Measurements from ENCODE around the gene PRDM2.
"Not testable (repeated sequence)": the region's sequence is repeated elsewhere in the genome, so short reads cannot be mapped to it uniquely, and the experiment has no call there.

Gene PRDM2

DNA sequence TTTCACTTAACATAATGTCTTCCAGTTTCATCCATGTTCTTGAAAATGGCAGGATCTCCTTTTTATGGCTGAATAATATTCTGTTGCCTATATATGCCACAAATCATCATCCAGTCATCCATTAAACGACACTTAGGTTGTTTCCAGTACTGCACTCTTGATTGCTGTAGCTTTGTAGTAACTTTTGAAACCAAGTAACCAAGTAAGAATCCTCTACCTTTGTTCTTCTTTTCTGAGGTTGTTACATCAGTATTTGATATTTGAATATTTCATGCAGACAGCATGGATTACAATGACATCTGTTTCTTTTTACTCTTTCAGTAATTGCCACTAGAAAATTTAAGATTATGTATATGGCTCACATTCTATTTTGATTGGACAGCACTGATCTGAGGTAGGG is 22.1 kb upstream of the PRDM2 start:
- TF ChIP-seq ARNTL (CRISPR knock-in tag; IDR thresholded peaks at IDR 0.05; ENCODE audit: borderline replicate concordance, low read depth) (no peak), CREB5 (CRISPR knock-in tag; IDR thresholded peaks at IDR 0.05; ENCODE audit: low read depth) (no peak), GLIS3 (CRISPR knock-in tag; IDR thresholded peaks at IDR 0.05) (no peak), SNAI2 (CRISPR knock-in tag; IDR thresholded peaks at IDR 0.05) (no peak), TCF4 (CRISPR knock-in tag; IDR thresholded peaks at IDR 0.05; ENCODE audit: borderline replicate concordance) (no peak), CSDC2 (CRISPR knock-in tag; IDR thresholded peaks at IDR 0.05) (no peak), OSR1 (CRISPR knock-in tag; IDR thresholded peaks at IDR 0.05) (no peak), PPARA (CRISPR knock-in tag; IDR thresholded peaks at IDR 0.05; ENCODE audit: borderline replicate concordance) (no peak), ZFP3 (CRISPR knock-in tag; IDR thresholded peaks at IDR 0.05) (no peak), ZNF70 (CRISPR knock-in tag; IDR thresholded peaks at IDR 0.05) (no peak), BACH2 (CRISPR knock-in tag; IDR thresholded peaks at IDR 0.05; ENCODE audit: borderline replicate concordance) (no peak), TOX (CRISPR knock-in tag; IDR thresholded peaks at IDR 0.05; ENCODE audit: borderline replicate concordance) (no peak), ZNF8 (CRISPR knock-in tag; IDR thresholded peaks at IDR 0.05) (no peak), ZNF565 (CRISPR knock-in tag; conservative IDR thresholded peaks at IDR 0.05; ENCODE audit: low read depth) (no peak), RARB (CRISPR knock-in tag; IDR thresholded peaks at IDR 0.05) (no peak)
- TF ChIP-seq, protein P1, sequence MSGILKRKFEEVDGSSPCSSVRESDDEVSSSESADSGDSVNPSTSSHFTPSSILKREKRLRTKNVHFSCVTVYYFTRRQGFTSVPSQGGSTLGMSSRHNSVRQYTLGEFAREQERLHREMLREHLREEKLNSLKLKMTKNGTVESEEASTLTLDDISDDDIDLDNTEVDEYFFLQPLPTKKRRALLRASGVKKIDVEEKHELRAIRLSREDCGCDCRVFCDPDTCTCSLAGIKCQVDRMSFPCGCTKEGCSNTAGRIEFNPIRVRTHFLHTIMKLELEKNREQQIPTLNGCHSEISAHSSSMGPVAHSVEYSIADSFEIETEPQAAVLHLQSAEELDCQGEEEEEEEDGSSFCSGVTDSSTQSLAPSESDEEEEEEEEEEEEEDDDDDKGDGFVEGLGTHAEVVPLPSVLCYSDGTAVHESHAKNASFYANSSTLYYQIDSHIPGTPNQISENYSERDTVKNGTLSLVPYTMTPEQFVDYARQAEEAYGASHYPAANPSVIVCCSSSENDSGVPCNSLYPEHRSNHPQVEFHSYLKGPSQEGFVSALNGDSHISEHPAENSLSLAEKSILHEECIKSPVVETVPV (CRISPR knock-in tag; IDR thresholded peaks at IDR 0.05): no peak
- TF ChIP-seq, protein P2, sequence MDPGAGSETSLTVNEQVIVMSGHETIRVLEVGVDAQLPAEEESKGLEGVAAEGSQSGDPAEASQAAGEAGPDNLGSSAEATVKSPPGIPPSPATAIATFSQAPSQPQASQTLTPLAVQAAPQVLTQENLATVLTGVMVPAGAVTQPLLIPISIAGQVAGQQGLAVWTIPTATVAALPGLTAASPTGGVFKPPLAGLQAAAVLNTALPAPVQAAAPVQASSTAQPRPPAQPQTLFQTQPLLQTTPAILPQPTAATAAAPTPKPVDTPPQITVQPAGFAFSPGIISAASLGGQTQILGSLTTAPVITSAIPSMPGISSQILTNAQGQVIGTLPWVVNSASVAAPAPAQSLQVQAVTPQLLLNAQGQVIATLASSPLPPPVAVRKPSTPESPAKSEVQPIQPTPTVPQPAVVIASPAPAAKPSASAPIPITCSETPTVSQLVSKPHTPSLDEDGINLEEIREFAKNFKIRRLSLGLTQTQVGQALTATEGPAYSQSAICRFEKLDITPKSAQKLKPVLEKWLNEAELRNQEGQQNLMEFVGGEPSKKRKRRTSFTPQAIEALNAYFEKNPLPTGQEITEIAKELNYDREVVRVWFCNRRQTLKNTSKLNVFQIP (CRISPR knock-in tag; IDR thresholded peaks at IDR 0.05; ENCODE audit: borderline replicate concordance, low read depth): no peak
- TF ChIP-seq, protein P3, sequence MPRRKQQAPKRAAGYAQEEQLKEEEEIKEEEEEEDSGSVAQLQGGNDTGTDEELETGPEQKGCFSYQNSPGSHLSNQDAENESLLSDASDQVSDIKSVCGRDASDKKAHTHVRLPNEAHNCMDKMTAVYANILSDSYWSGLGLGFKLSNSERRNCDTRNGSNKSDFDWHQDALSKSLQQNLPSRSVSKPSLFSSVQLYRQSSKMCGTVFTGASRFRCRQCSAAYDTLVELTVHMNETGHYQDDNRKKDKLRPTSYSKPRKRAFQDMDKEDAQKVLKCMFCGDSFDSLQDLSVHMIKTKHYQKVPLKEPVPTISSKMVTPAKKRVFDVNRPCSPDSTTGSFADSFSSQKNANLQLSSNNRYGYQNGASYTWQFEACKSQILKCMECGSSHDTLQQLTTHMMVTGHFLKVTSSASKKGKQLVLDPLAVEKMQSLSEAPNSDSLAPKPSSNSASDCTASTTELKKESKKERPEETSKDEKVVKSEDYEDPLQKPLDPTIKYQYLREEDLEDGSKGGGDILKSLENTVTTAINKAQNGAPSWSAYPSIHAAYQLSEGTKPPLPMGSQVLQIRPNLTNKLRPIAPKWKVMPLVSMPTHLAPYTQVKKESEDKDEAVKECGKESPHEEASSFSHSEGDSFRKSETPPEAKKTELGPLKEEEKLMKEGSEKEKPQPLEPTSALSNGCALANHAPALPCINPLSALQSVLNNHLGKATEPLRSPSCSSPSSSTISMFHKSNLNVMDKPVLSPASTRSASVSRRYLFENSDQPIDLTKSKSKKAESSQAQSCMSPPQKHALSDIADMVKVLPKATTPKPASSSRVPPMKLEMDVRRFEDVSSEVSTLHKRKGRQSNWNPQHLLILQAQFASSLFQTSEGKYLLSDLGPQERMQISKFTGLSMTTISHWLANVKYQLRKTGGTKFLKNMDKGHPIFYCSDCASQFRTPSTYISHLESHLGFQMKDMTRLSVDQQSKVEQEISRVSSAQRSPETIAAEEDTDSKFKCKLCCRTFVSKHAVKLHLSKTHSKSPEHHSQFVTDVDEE (CRISPR knock-in tag; IDR thresholded peaks at IDR 0.05): no peak
- no peak for ATAC-seq

- no peak for TF ChIP-seq PPARA (CRISPR knock-in tag; IDR thresholded peaks at IDR 0.05; ENCODE audit: borderline replicate concordance)
- TF ChIP-seq CSDC2 (CRISPR knock-in tag; IDR thresholded peaks at IDR 0.05): no peak
- TF ChIP-seq, protein P3 (CRISPR knock-in tag; IDR thresholded peaks at IDR 0.05): no peak
- TF ChIP-seq ZNF8 (CRISPR knock-in tag; IDR thresholded peaks at IDR 0.05): no peak
- TF ChIP-seq, protein P2 (CRISPR knock-in tag; IDR thresholded peaks at IDR 0.05; ENCODE audit: borderline replicate concordance, low read depth): no peak
- no peak for ATAC-seq
These were observed 20.3 kb upstream of the PRDM2 start for GRCh38 chr1:13679651-13680050.

DNA sequence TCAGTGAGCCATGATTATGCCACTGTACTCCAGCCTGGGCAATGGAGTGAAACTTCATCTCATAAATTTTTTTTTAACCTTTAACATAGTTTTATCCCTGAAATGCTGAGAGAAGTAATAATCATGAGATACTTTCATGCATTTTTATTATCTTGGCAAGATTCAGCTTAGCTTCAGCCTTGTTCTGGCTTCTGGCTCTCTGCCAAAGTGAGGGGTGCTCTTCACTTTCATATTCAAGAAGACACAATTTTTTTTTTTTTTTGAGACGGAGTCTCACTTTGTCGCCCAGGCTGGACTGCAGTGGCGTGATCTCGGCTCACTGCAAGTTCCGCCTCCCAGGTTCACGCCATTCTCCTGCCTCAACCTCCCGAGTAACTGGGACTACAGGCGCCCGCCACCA is 19.4 kb upstream of the PRDM2 start:
- ATAC-seq: not testable (repeated sequence)

All from SK-N-SH treated with all-trans-retinoic acid at 6 μM for 48 hours (cell line).